Adrenal gland (tissue), 19 donors: Measurements from ENCODE around the gene WIPF1. TPM values are rescaled to one million over a fixed set of nuclear protein-coding genes. Genes with fewer than 3 reads are reported as not detected.

Source experiments
- DNase-seq, 7 donors: peaks; one replicate each; pipeline ENCODE4 v3.0.0-alpha.2; 2019 to 2020
- H3K27ac ChIP-seq, 5 donors: fragments of 200-600 bp; sonication (generic) in 4 of 5; 1 replicate in 3 of 5; 2 replicates in 2 of 5; pipeline versions ENCODE4 v1.5.1 to v1.8.0; 2016 to 2020; ENCODE audit warnings: mild to moderate bottlenecking in 1 of 5
- H3K27me3 ChIP-seq: fragments of 200-600 bp; 2 replicates; pipeline ENCODE4 v1.8.0; 2021
- H3K36me3 ChIP-seq, 2 donors: fragments of 200-600 bp; replicated peaks in 1 of 2; 1 replicate in 1 of 2; 2 replicates in 1 of 2; pipeline versions ENCODE4 v1.5.1 to v1.8.0; 2018 to 2022
- H3K4me1 ChIP-seq, 2 donors: fragments of 200-600 bp; replicated peaks in 1 of 2; 1 replicate in 1 of 2; 2 replicates in 1 of 2; pipeline versions ENCODE4 v1.5.1 to v1.8.0; 2018 to 2021
- H3K4me3 ChIP-seq, 4 donors: fragments of 200-600 bp; sonication (generic) in 3 of 4; one replicate each; pipeline ENCODE4 v1.5.1; 2016 to 2018
- H3K9me3 ChIP-seq, 3 donors: fragments of 200-600 bp; sonication (generic) in 1 of 3; replicated peaks in 1 of 3; 1 replicate in 2 of 3; 2 replicates in 1 of 3; pipeline versions ENCODE4 v1.5.1 to v1.8.0; 2016 to 2021
- CTCF ChIP-seq, 6 experiments: fragments of 450-650 bp in 4 of 6; fragments of 200-600 bp in 2 of 6; sonication (generic) in 1 of 6; IDR thresholded peaks; 1 replicate in 5 of 6; 2 replicates in 1 of 6; pipeline versions ENCODE4 v1.5.1 to v1.8.0; 2016 to 2021; ENCODE audit warnings: antibody characterized with exemption in 6 of 6, mild to moderate bottlenecking in 2 of 6, moderate library complexity in 1 of 6
- POLR2A ChIP-seq, 2 donors: fragments of 450-650 bp; IDR thresholded peaks; one replicate each; pipeline ENCODE4 v1.6.1; 2017; ENCODE audit warnings: antibody characterized with exemption in 2 of 2, mild to moderate bottlenecking in 2 of 2, moderate library complexity in 1 of 2
- WGBS, 4 donors: extraction: QIAGEN DNeasy Blood & Tissue Kit in 2 of 4; methylation state at CpG; one replicate each; pipeline versions ENCODE4 v1.1.5 to v1.1.7; 2013 to 2017; 5-methylcytosine and 5-hydroxymethylcytosine counted together
- intact Hi-C, 2 donors: fragments of 100-400 bp; cut with DNase I; formaldehyde crosslinking; loops; one replicate each; pipeline versions ENCODE4 v1.14.1 to v1.15.0; 2022 to 2023
- long read RNA-seq, 10 donors: library from polyadenylated mRNA in 3 of 10; unstranded in 2 of 10; stranded (forward) in 1 of 10; transcript quantifications; one replicate each; pipeline ENCODE4 v2.0.0 and lab custom pipeline, GENCODE V29; 2021 to 2026
- polyA plus RNA-seq, 3 donors: library from polyadenylated mRNA; stranded (reverse); fragments of 200-250 nt in 2 of 3; fragments of 350-450 nt in 1 of 3; fragmentation: Illumina TruSeq in 1 of 3; extraction: RNeasy Lipid Tissue Mini Kit (QIAGEN cat#74804) in 1 of 3; gene quantifications; one replicate each; pipeline ENCODE4 v1.2.3, GENCODE V29; 2013 to 2014
- total RNA-seq, 9 donors: library from RNA; depleted of rRNA in 4 of 9; stranded (reverse); fragments of >200 nt in 4 of 9; fragments of 120-200 nt in 1 of 9; fragmentation: NEBNext Ultra II Directional in 1 of 9; extraction: Animal tissue kit (Norgen Biotek cat#: 25700) in 1 of 9; gene quantifications; one replicate each; pipeline versions ENCODE4 v1.1.0 to v1.2.4, GENCODE V29; 2013 to 2023
- donor health status: healthy with polysubstance abuse.
- donor health status: Bipolar disorder and iron deficiency.
- donor health status: DM: yes; HTN: yes; CAD: no.
- donor health status: DM: no; HTN: no; CAD: no.
- donor health status: DM: no; HTN: no; CAD: no.
- donor health status: DM: yes; HTN: yes; CAD: no.

WIPF1 gene
- 10 to 100 TPM in 8 of 9 donors, 1 to 10 TPM in 1; 4.8 to 42.4 (median 25.4) TPM for total RNA-seq
- polyA plus RNA-seq, result 10 to 100 TPM; 13.5 to 29.0 (median 23.5) TPM
- long read RNA-seq, donor 1, result 0 reads
- long read RNA-seq, donor 2, partial matches to known transcripts, result 0 of 1 reads
- long read RNA-seq, donor 2, other reads (novel, unspliced or antisense), result 0 of 1 reads
- long read RNA-seq, donor 3, partial matches to known transcripts, result 0 of 2 reads
- long read RNA-seq, donor 3, other reads (novel, unspliced or antisense), result 0 of 2 reads
- long read RNA-seq, donor 4, partial matches to known transcripts, result 0 of 4 reads
- long read RNA-seq, donor 4, other reads (novel, unspliced or antisense), result 3 of 4 reads
- long read RNA-seq, donor 5, full-length matches to known transcripts, result 11 of 22 reads
- long read RNA-seq, donor 5, partial matches to known transcripts, result 5 of 22 reads
- long read RNA-seq, donor 5, other reads (novel, unspliced or antisense), result 6 of 22 reads
- long read RNA-seq, donor 6, full-length matches to known transcripts, result 3 of 6 reads
- long read RNA-seq, donor 6, partial matches to known transcripts, result 2 of 6 reads
- long read RNA-seq, donor 6, other reads (novel, unspliced or antisense), result 1 of 6 reads
- long read RNA-seq, donor 7, partial matches to known transcripts, result 0 of 3 reads
- long read RNA-seq, donor 7, other reads (novel, unspliced or antisense), result 0 of 3 reads
- long read RNA-seq, donor 8, result 0 reads
- long read RNA-seq, donor 9, result 0 reads
- long read RNA-seq, donor 10, partial matches to known transcripts, result 0 of 2 reads
- long read RNA-seq, donor 10, other reads (novel, unspliced or antisense), result 0 of 2 reads

GRCh38 chr2:174597345-174598047 lies at the start of gene WIPF1:
TSS of gene WIPF1 (minus strand) at chr2:174597804. CDS start at chr2:174585573, 12,231 bp downstream.
- Histone ChIP-seq H3K4me3 (peak within 1 kb of the TSS in 1 of 4 donors; percentile 51), H3K4me1 (peaks cover 13 to 38% of the 10 kb centered on the region in 2 donors), H3K36me3 (no peaks in the 10 kb centered on the region), H3K9me3 (no peaks in the 10 kb centered on the region), H3K27ac (peak within 1 kb of the TSS; percentile 59 to 84 (median 64)), H3K27me3 (no peaks in the 10 kb centered on the region)
- WGBS, 4 donors, result 11 to 17% (median 14%) methylated on average over 6 of the region's 6 CpGs
- TF ChIP-seq POLR2A (IDR thresholded peaks at IDR 0.05) (peak; percentile 30 to 54), CTCF (IDR thresholded peaks at IDR 0.05) (no peak)
- intact Hi-C loops, result no loop called here
- DNase-seq, result peak; percentile 42 to 75 (median 57)

GRCh38 chr2:174645296-174645695 lies 47.7 kb upstream of the WIPF1 start:
- H3K9me3 ChIP-seq, result no peaks in the 10 kb centered on the region
- no peaks in the 10 kb centered on the region for H3K27me3 ChIP-seq
- DNase-seq, result no peak
- H3K36me3 ChIP-seq, result no peaks in the 10 kb centered on the region
- 69 to 80% (median 76%) methylated on average over 2 of the region's 2 CpGs for WGBS, 4 donors
- H3K4me1 ChIP-seq, result no peaks in the 10 kb centered on the region
- intact Hi-C loops, result no loop called here
- TF ChIP-seq CTCF (IDR thresholded peaks at IDR 0.05) (no peak), POLR2A (IDR thresholded peaks at IDR 0.05) (no peak)
- no peak overlapping the region for H3K4me3 ChIP-seq
- no peak overlapping the region for H3K27ac ChIP-seq

GRCh38 chr2:174644406-174644805 lies 46.8 kb upstream of the WIPF1 start:
- WGBS, 4 donors, result 91 to 97% (median 94%) methylated on average over 1 of the region's 1 CpG
- intact Hi-C loops, result no loop called here

More at GRCh38 chr2:174644406-174644805, 46.8 kb upstream of the WIPF1 start:
- TF ChIP-seq POLR2A (IDR thresholded peaks at IDR 0.05) (no peak), CTCF (IDR thresholded peaks at IDR 0.05) (no peak)
- Histone ChIP-seq H3K27ac (no peak overlapping the region), H3K4me3 (no peak overlapping the region), H3K4me1 (no peaks in the 10 kb centered on the region), H3K9me3 (no peaks in the 10 kb centered on the region), H3K27me3 (no peaks in the 10 kb centered on the region), H3K36me3 (no peaks in the 10 kb centered on the region)
- no peak for DNase-seq
